Subcutaneous adipose tissue (tissue), 4 donors: ENCODE data around the gene ANO4. TPM values are rescaled to one million over a fixed set of nuclear protein-coding genes. Genes with fewer than 3 reads are reported as not detected.

ENCODE experiments used
- total RNA-seq, 4 donors: library from RNA; depleted of rRNA; stranded (reverse); fragments of >200 nt; gene quantifications; one replicate each; pipeline ENCODE4 v1.1.0, GENCODE V29; 2016
- TF ChIP-seq, protein P1 (sequence below): fragments of 450-650 bp; IDR thresholded peaks from one replicate; pipeline ENCODE4 v1.5.1; 2016; ENCODE audit warnings: low read depth, mild to moderate bottlenecking, control low read depth, antibody characterized with exemption, moderate library complexity

Gene ANO4
- total RNA-seq, 4 donors from 2014 or later = 0.22 to 0.82 TPM; not detected in 2

DNA sequence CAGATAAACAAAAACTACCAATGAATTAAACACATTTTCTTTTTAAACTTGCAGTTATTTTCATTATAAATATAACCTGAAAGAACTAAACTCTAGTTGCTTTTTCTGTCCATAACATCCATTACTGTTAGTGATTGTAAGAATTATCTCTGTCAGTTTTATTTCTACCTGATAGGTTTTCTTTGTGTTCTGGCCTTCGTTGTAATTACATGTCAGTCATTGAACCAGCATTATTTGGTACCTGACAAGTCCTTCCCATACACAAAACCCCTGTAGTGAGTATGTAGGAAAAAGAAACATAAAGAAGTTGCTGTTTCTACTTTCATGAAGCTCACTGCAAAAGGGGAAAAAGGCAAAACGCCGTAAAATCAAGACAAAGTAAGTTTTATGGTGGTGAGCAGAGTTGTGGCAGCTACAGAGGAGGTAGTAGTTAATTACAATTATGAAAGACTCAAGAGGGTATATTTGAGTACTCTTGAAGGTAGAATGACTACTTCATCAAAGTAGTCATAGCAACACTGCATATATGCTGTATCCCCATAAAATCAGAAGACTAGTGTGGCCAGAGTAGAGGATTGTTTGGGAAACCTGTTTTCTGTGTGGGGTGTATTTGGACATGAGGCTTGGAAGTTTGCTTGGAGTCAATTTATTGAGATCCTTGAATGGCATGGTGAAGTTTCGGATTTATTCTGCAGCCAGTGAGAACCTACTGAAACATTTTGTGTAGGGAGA is 312.6 kb downstream of the ANO4 start:
- TF ChIP-seq, protein P1, sequence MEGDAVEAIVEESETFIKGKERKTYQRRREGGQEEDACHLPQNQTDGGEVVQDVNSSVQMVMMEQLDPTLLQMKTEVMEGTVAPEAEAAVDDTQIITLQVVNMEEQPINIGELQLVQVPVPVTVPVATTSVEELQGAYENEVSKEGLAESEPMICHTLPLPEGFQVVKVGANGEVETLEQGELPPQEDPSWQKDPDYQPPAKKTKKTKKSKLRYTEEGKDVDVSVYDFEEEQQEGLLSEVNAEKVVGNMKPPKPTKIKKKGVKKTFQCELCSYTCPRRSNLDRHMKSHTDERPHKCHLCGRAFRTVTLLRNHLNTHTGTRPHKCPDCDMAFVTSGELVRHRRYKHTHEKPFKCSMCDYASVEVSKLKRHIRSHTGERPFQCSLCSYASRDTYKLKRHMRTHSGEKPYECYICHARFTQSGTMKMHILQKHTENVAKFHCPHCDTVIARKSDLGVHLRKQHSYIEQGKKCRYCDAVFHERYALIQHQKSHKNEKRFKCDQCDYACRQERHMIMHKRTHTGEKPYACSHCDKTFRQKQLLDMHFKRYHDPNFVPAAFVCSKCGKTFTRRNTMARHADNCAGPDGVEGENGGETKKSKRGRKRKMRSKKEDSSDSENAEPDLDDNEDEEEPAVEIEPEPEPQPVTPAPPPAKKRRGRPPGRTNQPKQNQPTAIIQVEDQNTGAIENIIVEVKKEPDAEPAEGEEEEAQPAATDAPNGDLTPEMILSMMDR = no peak

- TF ChIP-seq, protein P1 = no peak
These were observed 313.6 kb downstream of the ANO4 start for GRCh38 chr12:101108130-101108529.

DNA sequence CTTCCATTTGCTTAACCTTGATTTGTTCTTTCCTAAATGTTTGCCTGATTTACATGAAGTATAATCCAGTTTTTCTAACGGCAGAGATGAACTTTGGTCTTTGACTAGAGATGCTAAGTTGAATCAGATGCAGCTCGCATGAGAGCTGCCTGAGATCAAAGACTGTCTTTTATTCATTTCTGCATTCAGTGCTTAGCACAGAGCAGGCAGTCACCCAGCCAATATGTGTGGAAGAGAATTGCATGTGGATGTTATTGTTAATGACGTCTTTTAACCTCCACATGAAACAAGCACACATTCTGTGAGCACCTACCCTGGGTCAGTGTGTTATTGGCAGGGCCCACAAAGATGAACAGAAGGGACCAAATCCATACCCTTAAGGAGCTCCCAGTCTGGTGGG is 316.3 kb downstream of the ANO4 start:
- TF ChIP-seq, protein P1 = no peak

GRCh38 chr12:101111441-101111840 is 316.9 kb downstream of the ANO4 start:
- TF ChIP-seq, protein P1 = no peak

GRCh38 chr12:101115326-101115725 is 320.8 kb downstream of the ANO4 start:
- TF ChIP-seq, protein P1 = no peak

GRCh38 chr12:101116911-101117310 is 322.3 kb downstream of the ANO4 start:
- TF ChIP-seq, protein P1 = no peak

- TF ChIP-seq, protein P1 = no peak
These were observed 323.3 kb downstream of the ANO4 start for GRCh38 chr12:101117842-101118241.
